Mammary epithelial cell (primary cell): ENCODE data around the gene HYAL3.

Experiments used
- EZH2 ChIP-seq: IDR thresholded peaks from 2 replicates; pipeline ENCODE4 v1.6.1; 2012; ENCODE audit warnings: low read length, inconsistent platforms, borderline replicate concordance
- TF ChIP-seq, protein P1 (sequence below), 2 donors: IDR thresholded peaks in 1 of 2; conservative IDR thresholded peaks in 1 of 2; 2 replicates each; pipeline ENCODE4 v1.5.1; 2011 to 2012; ENCODE audit warnings: inconsistent platforms in 2 of 2, low read length in 2 of 2, mild to moderate bottlenecking in 2 of 2, control low read depth in 1 of 2, low read depth in 1 of 2; ENCODE audit not compliant: insufficient read depth in 1 of 2; ENCODE audit errors: extremely low read depth in 1 of 2

DNA sequence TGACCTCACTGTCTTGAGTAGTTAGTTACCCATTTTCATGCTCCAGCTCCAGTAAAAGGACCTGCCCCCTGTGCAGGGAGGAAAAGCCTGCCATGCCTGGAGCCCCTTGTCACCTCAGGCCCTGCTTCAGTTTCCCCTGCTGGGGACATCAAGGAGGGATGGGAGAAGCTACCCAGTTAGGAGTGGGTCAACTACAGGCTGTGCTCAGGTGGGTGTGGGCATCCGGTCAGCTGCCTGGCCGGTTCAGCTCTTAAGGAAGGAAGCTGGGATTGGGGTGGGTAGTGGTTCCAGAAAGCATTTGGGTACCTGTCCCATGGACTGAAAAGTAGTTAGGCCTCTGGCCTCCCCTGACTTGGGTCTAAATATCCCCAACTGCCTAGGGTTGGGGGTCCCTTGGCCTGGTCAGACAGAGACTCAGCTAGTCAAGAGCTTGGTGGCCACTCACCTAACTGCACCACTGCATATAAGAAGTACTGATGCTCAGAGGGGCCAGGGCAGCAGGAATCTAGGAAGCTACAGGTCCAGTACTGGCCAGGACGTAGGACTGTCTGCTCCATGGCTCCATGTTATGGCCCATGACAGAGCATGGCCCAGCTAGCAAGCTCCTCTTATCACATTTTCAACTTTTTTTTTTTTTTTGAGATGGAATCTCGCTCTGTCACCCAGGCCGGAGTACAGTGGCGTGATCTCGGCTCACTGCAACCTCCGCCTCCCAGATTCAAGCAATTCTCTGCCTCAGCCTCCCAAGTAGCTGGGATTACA, 19.8 kb downstream of the HYAL3 start:
- TF ChIP-seq, protein P1, sequence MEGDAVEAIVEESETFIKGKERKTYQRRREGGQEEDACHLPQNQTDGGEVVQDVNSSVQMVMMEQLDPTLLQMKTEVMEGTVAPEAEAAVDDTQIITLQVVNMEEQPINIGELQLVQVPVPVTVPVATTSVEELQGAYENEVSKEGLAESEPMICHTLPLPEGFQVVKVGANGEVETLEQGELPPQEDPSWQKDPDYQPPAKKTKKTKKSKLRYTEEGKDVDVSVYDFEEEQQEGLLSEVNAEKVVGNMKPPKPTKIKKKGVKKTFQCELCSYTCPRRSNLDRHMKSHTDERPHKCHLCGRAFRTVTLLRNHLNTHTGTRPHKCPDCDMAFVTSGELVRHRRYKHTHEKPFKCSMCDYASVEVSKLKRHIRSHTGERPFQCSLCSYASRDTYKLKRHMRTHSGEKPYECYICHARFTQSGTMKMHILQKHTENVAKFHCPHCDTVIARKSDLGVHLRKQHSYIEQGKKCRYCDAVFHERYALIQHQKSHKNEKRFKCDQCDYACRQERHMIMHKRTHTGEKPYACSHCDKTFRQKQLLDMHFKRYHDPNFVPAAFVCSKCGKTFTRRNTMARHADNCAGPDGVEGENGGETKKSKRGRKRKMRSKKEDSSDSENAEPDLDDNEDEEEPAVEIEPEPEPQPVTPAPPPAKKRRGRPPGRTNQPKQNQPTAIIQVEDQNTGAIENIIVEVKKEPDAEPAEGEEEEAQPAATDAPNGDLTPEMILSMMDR (conservative IDR thresholded peaks at IDR 0.05 in 1 of 2, IDR thresholded peaks at IDR 0.05 in 1 of 2; ENCODE audit: extremely low read depth in 1 of 2, insufficient read depth in 1 of 2, low read depth in 1 of 2, low read length in 2 of 2), result no peak
- no peak for TF ChIP-seq EZH2
